Stimulated activated CD8-positive, alpha-beta memory T cell treated with anti-CD3 and anti-CD28 coated beads, Interleukin-15, amount 100 ng/mL, for 48 hours (primary cell): ENCODE results near the gene ZNF438.
"Not testable (repeated sequence)": the region's sequence is repeated elsewhere in the genome, so short reads cannot be mapped to it uniquely, and the experiment has no call there.

ENCODE experiments used
- DNase-seq, 2 donors: peaks; one replicate each; pipeline ENCODE4 v3.0.0-alpha.2; 2020; ENCODE audit warnings: low read depth in 2 of 2

ZNF438 gene

DNA sequence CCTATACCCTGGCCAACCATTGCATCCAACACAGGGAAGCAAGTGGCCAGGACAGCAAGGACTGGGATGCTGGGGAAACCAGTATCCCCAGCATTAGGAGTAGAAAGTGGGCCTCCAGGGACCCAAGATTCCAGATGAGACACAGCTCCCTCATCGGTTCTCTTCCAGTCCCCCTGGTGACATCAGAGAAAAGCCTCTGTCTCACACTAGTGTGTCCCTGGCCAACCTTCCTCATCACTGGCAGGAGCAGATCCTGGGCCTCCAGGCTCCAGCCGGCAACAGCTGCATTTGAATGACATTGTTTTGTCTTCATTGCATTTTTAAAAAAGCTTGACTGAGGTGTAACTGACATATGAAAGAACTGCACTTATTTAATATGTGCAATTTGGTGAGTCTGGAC lies 224.8 kb downstream of the ZNF438 start:
- DNase-seq, result no peak

GRCh38 chr10:30805061-30805460 lies 226.6 kb downstream of the ZNF438 start:
- no peak for DNase-seq

- DNase-seq, result no peak
Measured at GRCh38 chr10:30804478-30805055, 227.1 kb downstream of the ZNF438 start.

GRCh38 chr10:30803892-30804322 lies 227.8 kb downstream of the ZNF438 start:
- no peak for DNase-seq

DNA sequence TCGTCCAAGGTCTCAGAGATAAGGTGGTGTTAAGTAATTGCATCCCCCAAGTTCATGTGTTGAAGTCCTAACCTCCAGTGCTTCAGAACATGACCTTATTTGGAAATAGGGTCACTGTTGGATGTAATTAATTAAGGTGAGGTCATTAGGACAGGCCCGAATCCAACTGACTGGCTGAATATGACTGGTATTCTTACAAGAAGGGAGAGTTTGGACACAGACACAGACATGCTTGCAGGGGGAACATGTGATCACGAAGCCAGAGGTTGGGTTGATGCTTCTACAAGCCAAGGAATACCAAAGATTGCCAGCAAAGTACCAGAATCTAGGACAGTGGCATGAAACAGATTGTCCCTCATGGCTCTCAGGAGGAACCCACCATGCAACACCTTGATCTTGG lies 228.6 kb downstream of the ZNF438 start:
- DNase-seq, result no peak

DNA sequence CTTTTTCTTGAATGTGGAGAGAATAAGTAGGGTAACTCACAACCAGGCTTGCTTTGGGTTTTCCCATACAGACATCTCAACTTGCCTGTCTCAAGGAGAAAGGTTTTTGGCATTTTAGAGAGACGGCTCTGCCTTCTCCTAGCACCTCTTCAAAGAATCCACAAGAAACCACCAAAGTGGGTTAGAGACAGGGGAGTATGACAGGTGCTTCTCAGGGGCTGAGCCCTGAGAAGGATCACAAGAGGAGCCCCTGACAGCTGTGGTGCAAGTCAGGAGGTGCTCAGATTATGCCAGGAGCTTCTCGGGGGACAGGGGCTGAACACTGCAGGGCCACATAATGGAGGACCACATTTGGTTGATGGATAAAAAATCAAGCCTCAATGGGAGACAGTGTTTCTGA lies 231.3 kb downstream of the ZNF438 start:
- DNase-seq, result no peak

DNA sequence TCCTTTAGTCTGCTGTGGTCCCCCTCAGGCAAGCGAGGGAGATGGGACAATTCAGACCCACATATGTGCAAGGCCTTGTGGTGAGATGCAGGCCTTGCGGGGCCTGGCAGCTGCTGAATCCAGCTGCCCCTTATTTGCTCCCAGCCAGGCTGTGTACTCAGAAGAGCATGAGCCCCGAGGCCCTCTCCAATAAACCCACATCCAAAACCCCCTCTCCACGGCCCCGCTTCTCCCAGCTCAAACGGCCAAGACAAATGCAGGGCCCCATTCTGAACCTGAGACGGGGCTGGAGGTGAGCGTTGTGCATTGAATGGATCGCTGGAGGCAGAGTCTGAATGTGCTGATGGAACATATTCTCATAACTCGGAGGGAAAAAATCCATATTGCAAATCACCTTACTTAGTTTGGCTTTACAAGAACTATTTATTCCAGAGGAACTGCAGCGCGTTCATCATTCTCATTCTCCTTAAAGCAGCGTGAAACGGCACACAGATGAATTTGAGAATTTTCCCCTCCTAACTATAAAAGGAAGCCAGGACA lies 232.9 kb downstream of the ZNF438 start:
- no peak for DNase-seq

DNA sequence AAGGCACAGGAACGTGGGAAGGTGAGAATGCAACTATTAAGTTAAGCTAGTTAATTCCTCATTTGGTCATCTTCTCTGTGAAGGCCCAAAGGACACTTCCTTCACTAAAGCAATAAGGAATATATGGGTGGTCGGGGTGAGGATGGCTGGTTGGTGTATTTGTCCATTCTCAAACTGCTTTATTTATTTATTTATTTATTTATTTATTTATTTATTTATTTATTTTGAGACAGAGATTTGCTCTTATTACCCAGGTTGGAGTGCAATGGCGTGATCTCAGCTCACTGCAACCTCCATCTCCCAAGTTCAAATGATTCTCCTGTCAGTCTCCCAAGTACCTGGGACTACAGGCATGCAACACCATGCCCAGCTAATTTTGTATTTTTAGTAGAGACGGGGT lies 236.6 kb downstream of the ZNF438 start:
- DNase-seq, result not testable (repeated sequence)
